Fibroblast of the conjunctiva (primary cell): ENCODE data around the gene HOOK2.
A peak's percentile ranks its signal among the peaks of the same experiment; 100 is the strongest.
"Not testable (repeated sequence)": the region's sequence is repeated elsewhere in the genome, so short reads cannot be mapped to it uniquely, and the experiment has no call there.

Source experiments
- DNase-seq: peaks from one replicate; pipeline ENCODE4 v3.0.0-alpha.2; 2010; ENCODE audit warnings: low read depth

Gene HOOK2, protein sequence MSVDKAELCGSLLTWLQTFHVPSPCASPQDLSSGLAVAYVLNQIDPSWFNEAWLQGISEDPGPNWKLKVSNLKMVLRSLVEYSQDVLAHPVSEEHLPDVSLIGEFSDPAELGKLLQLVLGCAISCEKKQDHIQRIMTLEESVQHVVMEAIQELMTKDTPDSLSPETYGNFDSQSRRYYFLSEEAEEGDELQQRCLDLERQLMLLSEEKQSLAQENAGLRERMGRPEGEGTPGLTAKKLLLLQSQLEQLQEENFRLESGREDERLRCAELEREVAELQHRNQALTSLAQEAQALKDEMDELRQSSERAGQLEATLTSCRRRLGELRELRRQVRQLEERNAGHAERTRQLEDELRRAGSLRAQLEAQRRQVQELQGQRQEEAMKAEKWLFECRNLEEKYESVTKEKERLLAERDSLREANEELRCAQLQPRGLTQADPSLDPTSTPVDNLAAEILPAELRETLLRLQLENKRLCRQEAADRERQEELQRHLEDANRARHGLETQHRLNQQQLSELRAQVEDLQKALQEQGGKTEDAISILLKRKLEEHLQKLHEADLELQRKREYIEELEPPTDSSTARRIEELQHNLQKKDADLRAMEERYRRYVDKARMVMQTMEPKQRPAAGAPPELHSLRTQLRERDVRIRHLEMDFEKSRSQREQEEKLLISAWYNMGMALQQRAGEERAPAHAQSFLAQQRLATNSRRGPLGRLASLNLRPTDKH

DNA sequence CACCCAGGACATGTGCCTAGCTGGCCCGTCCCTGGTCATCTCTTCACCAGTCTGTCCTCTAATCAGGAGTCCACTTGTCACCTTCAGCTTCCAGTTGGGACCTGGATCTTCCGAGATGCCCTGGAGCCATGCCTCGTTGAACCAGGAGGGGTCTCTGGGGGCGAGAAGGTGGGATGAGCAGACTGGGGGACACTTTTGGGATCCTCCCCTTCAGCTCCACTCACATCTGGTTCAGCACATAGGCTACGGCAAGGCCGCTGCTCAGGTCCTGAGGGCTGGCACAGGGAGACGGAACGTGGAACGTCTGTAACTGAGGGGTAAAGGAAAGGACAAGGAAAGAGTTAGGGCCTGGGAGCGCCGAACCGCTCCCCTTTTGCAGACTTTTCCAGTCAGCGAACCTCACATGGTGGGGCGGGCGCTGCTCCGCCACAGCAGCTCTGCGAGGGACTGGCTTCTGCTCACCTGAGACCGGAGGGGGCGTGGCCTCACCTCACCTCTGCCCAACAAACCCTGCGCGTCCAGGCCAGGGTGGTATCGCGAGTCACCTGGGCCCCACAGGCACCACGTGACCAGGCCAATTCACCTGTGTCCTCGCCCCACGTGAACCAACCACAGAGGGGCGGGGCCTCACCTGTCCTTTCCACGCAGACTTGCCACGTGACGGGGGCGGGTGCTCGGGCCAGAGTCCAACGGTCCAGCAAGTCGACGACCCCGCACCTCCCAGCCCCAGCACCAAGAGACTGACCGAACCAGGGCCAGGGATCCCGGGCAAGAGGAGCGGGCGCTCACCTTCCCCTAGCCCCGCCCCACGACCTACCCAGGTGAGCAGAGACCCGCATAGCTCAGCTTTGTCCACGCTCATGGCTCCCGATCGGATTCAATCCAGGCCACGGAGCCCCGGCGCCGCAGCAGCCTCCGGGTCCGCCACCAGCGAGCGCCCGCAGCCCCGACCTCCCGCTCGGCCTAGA lies at the start of gene HOOK2:
Gene HOOK2 (minus strand): TSS at position 965 of the 968 bp plus-strand sequence. CDS start 103 bp downstream, at position 862.
- no peak for DNase-seq

- no peak for DNase-seq
Measured at GRCh38 chr19:12821761-12822160, 46.4 kb upstream of the HOOK2 start.

DNA sequence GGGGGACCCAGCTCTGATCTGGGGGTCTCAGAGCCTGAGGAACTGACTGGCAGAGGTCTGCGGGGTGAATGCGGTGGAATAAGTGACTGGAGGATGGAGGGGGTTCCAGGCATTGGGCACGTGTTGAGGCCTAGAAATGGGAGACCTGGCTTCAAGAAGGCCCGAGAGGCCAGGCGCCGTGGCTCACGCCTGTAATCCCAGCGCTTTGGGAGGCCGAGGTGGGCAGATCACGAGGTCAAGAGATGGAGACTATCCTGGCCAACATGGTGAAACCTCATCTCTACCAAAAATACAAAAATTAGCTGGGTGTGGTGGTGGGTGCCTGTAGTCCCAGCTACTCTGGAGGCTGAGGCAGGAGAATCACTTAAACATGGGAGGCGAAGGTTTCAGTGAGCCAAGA lies 42.5 kb upstream of the HOOK2 start:
- DNase-seq, result not testable (repeated sequence)

GRCh38 chr19:12817188-12817587 lies 41.8 kb upstream of the HOOK2 start:
- DNase-seq, result not testable (repeated sequence)

DNA sequence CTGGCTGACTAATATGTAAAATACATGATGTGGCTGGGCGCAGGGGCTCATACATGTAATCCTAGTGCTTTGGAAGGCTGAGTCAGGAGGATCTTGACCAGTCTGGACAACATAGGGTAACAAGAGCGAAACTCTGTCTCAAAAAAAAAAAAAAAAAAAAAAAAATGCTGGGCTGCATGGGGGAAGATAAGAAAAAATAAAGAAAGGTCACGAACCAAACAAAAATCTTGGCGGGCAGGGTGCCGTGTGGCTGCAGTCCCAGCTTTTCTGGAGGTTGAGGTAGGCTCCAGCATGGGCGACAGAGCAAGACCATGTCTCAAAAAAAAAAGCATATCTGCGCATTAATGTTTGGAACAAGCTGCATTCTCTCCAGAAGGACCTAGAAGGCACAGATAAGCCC lies 39.7 kb upstream of the HOOK2 start:
- DNase-seq, result no peak

DNA sequence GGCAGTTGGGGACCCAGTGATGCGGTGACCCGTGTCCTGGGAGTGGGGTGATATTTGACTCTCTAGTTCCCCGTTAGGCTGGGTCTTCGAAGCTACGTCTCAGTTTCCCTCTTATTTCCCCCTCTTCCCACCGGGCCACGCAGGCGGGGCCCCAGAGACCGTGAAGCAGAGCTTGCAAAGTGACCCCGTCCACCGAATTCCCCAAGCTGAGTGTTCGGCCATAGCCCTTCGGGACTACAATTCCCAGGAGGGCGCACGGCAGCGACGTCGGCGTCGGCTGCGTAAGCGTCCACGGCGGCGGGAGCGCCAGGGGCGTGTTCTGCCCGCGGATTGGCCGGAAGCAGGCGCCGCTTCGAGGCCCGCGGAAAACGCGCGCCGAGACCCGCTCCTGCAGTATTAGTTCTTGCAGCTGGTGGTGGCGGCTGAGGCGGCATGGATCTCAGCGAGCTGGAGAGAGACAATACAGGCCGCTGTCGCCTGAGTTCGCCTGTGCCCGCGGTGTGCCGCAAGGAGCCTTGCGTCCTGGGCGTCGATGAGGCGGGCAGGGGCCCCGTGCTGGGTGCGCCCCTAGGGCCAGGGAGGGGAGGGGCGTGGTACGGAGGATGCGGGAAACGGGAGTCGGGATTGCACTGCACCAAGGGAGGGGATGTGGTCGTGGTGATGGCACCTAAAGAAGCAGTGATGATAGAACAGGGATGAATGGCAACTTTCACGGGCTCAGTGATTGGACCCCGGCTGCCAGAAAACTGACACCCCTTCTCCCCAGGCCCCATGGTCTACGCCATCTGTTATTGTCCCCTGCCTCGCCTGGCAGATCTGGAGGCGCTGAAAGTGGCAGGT lies 31.1 kb upstream of the HOOK2 start, which contains the start of gene RNASEH2A:
Gene RNASEH2A (plus strand): TSS at position 343 of the 840 bp plus-strand sequence. CDS start 90 bp downstream, at position 433.
- peak; percentile 85 for DNase-seq

DNA sequence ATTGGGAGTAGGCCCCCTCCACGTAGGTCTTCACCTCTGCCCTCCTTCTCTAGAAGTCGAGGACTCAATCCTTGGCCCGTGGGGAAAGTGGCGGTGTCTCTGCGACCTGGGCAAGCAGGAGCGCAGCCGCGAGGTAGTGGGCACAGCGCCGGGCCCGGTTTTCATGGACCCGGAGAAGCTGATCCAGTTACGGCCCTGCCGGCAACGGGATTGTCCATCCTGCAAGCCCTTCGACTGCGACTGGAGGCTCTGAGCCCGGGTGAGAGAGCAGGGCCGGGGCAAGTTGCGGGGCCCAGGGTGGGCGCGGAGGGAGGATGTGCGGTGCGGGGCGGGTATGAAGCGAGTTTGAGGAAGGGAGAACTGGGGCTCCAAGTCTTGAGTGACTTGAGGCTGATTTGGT lies 28.7 kb upstream of the HOOK2 start:
- DNase-seq, result no peak

- DNase-seq, result no peak
Measured at GRCh38 chr19:12802267-12803106, 27.1 kb upstream of the HOOK2 start.

- DNase-seq, result no peak
Measured at GRCh38 chr19:12801466-12802266, 26.3 kb upstream of the HOOK2 start, which contains the start of the genes PRDX2 and THSD8. PRDX2 (minus strand) TSS chr19:12801800; CDS start chr19:12801261, 539 bp downstream. THSD8 (plus strand) TSS chr19:12802069; CDS start chr19:12802072, 3 bp downstream.

DNA sequence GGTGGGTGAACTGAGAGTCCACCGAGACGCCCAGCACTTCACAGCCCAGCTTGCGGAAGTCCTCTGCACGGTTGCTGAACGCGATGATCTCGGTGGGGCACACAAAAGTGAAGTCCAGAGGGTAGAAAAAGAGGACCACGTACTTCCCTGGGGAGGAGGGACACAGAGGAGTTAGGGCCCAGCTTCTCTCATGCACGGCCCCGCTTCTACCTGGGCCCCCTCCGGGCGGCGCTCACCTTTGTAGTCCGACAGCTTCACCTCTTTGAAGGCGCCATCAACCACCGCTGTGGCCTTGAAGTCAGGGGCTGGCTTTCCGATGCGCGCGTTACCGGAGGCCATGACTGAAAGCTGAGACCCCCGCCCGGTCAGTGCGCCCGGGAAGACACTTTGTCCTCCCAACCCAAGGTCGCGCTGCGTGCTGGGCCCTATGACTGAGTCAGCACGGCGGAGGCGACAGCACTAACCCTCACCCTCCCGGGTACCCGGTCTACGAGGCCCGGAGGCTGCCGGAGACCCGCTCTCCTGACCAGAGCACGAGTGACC lies 25.6 kb upstream of the HOOK2 start:
- no peak for DNase-seq

DNA sequence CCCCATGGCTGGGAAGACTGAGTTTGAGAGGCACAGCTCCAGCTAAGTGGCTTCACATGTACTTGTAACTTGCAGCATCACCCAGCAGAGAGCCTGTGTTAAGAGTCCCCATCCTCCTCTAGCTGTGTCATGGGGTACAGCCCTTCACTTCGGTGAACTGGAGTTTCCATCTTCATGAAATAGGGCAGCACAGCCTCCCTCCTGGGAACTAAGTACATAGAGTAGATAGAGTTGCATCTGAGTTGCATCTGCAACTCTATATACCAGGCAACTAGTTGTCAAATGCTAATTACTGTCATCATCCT lies 25.1 kb upstream of the HOOK2 start:
- no peak for DNase-seq

DNA sequence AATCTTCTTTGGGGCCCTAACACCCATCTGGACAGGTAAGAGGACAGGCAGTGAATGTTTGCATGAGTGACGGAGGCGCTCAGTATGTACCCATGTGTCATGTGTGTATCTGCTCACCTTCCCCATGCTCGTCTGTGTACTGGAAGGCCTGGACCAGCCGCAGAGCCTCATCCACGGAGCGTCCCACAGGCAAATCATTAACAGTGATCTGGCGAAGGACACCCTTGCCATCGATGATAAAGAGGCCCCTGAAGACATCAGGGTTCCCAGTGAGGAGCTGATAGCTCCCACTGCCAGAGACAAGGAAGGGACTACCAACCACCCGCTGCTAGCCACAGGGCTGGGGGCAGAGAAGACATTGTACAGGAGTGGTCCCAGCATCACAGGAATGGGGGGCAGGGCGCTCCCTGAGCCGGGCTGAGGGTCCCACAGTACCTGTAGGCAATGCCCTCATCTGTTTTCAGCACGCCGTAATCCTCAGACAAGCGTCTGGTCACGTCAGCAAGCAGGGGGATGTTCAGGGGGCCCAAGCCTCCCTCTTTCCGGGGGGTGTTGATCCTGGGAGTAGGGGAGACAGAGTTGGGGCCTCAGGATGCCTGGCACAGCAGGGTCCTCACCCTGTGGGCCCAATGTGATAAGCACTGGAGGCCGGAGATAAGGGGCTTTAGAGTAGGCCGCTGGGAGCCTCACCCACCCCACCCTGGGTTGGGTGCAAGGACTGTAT lies 24.6 kb upstream of the HOOK2 start:
- DNase-seq, result no peak

DNA sequence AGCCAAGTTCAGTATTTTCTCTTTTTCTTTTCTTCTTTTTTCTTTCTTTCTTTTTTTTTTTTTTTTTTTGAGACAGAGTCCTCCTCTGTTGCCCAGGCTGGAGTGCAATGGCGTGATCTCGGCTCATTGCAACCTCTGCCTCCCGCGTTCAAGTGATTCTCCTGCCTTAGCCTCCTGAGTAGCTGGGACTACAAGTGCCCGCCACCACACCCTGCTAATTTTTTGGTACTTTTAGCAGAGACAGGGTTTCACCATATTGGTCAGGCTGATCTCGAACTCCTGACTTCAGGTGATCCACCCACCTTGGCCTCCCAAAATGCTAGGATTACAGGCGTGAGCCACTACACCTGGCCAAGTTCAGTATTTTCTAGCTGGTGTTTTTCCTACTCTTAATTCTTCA lies 22.3 kb upstream of the HOOK2 start:
- not testable (repeated sequence) for DNase-seq

DNA sequence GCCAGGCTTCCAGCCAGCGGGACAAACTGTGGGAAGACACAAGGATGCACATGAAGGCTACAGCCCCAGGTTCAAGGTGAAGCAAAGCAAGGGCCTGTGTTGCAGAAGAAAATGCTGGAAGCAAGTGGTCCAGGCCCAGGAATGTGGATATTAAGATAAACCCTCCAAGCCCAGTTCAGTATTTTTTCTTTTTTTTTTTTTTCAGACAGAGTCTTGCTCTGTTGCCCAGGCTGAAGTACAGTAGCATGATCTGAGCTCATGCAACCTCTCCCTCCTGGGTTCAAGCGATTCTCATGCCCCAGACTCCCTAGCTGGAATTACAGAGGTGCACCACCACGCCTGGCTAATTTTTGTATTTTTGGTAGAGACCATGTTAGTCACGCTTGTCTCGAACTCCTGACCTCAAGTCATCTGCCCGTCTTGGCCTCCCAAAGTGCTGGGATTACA lies 21.8 kb upstream of the HOOK2 start:
- DNase-seq, result no peak

GRCh38 chr19:12796146-12797071 lies 21.1 kb upstream of the HOOK2 start:
- DNase-seq, result peak; percentile 62

DNA sequence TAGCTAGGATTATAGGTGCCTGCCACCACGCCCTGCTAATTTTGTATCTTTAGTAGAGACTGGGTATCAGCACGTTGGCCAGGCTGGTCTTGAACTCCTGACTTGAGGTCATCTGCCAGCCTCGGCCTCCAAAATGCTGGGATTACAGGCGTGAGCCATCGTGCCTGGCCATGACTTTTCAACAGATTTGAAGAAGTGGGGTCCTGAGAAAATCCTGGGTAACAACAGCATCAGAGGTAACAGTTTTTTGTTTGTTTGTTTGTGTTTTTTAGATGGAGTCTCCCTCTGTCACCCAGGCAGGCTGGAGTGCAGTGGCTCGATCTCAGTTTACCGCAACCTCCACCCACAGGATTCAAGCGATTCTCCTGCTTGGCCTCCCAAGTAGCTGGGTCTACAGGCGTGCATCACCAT lies 19.6 kb upstream of the HOOK2 start:
- DNase-seq, result no peak
